Cerebellar nuclear complex (tissue), 1 donor: ENCODE results near the gene DISP1.

Experiments
- DNase-seq, 2 experiments: peaks; one replicate each; lab custom pipeline; 2025; lab: John Stamatoyannopoulos, UW

The DISP1 gene

GRCh38 chr1:222861062-222861461 is 46.2 kb downstream of the DISP1 start:
- no peak for DNase-seq
